Measurements from ENCODE around the gene MRPL37. TPM values are rescaled to one million over a fixed set of nuclear protein-coding genes. Genes with fewer than 3 reads are reported as not detected.

Gene MRPL37
- total and polyA plus RNA-seq, 9 donors = 36.2 to 86.6 (median 47.9) TPM

- no peak for DNase-seq
- WGBS, 3 donors = 40 to 71% (median 52%) methylated on average over 1 of the region's 1 CpG
- Histone ChIP-seq H3K27ac (no peak overlapping the region), H3K27me3 (no peaks in the 10 kb centered on the region), H3K4me1 (ENCODE audit: insufficient read depth) (no peaks in the 10 kb centered on the region), H3K9me3 (no peaks in the 10 kb centered on the region), H3K4me3 (no peak overlapping the region), H3K36me3 (no peaks in the 10 kb centered on the region)
- TF ChIP-seq EP300 (IDR thresholded peaks at IDR 0.05) = no peak
- TF ChIP-seq CTCF (IDR thresholded peaks at IDR 0.05) = no peak
- no peak for TF ChIP-seq POLR2A (IDR thresholded peaks at IDR 0.05)
- intact Hi-C loops (cut with DNase I) = no loop called here
Observed at GRCh38 chr1:54188291-54188690, 11.7 kb upstream of the MRPL37 start.

DNA sequence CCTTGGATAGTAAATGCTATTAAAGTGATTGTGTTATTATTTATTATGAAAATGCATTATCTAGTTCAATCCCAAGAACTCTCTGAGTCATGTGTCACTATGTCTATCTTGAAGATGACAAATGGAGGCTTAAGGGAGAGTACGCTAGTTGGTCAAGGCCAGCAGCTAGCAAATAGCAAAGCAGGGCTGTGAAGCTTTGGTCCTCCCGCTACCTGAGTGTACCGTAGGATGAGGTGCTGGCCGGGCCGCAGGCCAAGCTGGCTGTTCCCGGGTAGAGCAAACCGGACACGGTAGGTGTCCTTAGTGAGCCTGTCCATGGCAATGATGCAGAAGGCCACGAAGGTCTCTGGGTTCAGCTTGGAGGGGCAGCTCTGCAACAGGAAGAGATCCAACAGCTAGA, 9.4 kb upstream of the MRPL37 start:
- no peak for DNase-seq
- H3K4me3 ChIP-seq = no peak overlapping the region
- intact Hi-C loops (cut with DNase I) = no loop called here
- TF ChIP-seq EP300 (IDR thresholded peaks at IDR 0.05) (no peak), CTCF (IDR thresholded peaks at IDR 0.05) (no peak), POLR2A (IDR thresholded peaks at IDR 0.05) (no peak)
- no peaks in the 10 kb centered on the region for H3K36me3 ChIP-seq
- WGBS, 3 donors = 81 to 93% (median 90%) methylated on average over 9 of the region's 9 CpGs
- H3K9me3 ChIP-seq = no peaks in the 10 kb centered on the region
- H3K27me3 ChIP-seq = no peaks in the 10 kb centered on the region
- H3K4me1 ChIP-seq (ENCODE audit: insufficient read depth) = no peaks in the 10 kb centered on the region
- no peak overlapping the region for H3K27ac ChIP-seq

DNA sequence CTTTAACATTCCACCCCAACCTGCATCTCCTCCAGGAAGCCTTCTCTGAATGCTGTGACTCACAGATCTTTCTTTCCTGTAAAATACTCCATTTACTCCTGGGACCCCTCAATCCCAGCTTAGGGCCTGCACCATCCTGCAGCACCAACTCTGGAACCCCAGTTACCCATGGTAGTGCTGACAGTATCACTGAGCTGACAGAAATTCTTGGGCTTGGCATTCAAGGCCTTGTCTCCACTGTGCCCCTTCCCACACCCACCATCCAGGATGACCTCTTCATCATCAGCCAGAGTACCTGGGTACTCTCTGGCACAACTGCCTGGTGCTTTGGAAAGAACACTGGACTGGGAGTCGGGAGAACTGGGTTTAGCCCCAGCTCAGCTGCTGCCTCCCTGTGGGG, 8.4 kb upstream of the MRPL37 start:
- Histone ChIP-seq H3K36me3 (no peaks in the 10 kb centered on the region), H3K27me3 (no peaks in the 10 kb centered on the region), H3K9me3 (no peaks in the 10 kb centered on the region), H3K4me3 (no peak overlapping the region), H3K4me1 (ENCODE audit: insufficient read depth) (no peaks in the 10 kb centered on the region), H3K27ac (no peak overlapping the region)
- TF ChIP-seq POLR2A (IDR thresholded peaks at IDR 0.05) (no peak), CTCF (IDR thresholded peaks at IDR 0.05) (no peak), EP300 (IDR thresholded peaks at IDR 0.05) (no peak)
- no peak for DNase-seq
- 0 to 93% (median 88%) methylated on average over 1 of the region's 1 CpG for WGBS, 3 donors
- intact Hi-C loops (cut with DNase I) = no loop called here

DNA sequence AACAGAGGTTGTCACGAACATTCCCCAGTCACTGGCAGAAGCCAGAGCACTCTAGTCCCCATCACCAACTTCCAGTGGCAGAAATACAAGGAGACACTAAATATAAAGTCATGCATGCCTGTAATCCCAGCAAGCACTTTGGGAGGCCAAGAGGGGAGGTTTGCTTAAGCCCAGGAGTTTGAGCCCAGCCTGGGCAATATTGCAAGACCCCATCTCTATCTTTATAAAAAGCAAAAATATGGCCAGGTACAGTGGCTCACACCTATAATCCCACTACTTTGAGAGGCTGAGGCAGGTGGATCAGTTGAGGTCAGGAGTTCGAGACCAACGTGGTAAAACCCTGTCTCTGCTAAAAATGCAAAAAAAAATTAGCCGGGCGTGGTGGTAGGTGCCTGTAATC, 6.5 kb upstream of the MRPL37 start:
- H3K36me3 ChIP-seq = no peaks in the 10 kb centered on the region
- no peak overlapping the region for H3K4me3 ChIP-seq
- no peaks in the 10 kb centered on the region for H3K27me3 ChIP-seq
- no peaks in the 10 kb centered on the region for H3K9me3 ChIP-seq
- TF ChIP-seq POLR2A (IDR thresholded peaks at IDR 0.05) = no peak
- TF ChIP-seq EP300 (IDR thresholded peaks at IDR 0.05) = no peak
- TF ChIP-seq CTCF (IDR thresholded peaks at IDR 0.05) = no peak
- no peaks in the 10 kb centered on the region for H3K4me1 ChIP-seq (ENCODE audit: insufficient read depth)
- no peak for DNase-seq
- WGBS, 3 donors = 88 to 92% (median 91%) methylated on average over 5 of the region's 5 CpGs
- intact Hi-C loops (cut with DNase I) = no loop called here
- no peak overlapping the region for H3K27ac ChIP-seq

Measured in ovary (tissue), 9 donors.